HG02678 (cell line): ENCODE measurements around the gene NID2.

Experiments
- ATAC-seq: cut with Tn5 transposase; IDR thresholded peaks from one replicate; pipeline ENCODE4 v1.9.1; 2021; ENCODE audit warnings: mild to moderate bottlenecking, moderate library complexity; ENCODE audit not compliant: unreplicated experiment

The NID2 gene

DNA sequence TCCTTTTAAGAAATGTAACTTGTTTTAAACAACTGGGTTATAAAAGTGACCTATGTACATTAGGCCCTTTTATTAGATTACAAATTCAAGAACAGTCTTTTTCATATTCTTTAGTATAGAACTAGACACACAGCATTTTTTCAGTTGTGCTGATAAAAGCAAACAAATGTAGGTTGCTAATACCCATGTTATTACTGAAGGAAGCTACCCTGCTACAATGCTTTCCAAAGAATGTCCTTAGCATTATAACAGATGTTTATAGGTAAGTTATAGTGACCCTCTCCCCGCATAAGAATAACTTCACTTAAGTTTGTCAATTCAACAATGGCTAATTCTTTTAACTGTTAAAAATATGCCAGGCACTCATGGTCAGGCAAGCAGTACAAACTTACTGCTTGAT lies 61.6 kb downstream of the NID2 start:
- ATAC-seq: no peak

DNA sequence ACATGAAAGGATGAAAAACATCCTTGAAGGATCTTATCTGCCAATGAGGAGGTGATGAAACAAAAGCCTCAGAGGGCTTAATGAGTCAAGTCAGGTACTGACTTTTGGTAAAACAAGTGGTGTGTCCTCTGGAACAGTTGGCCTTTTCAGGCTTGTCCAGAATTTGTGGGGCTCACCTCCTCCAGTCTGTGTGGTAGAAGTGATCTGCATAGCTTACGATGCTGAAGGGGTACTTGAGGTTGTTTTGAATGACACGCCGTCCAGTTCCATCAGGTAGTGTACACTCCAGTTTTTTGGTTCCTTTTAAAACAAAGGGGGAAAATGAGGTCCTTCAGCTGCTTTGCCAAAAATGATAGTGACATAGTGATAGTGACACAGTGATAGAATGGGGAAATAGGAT lies 62.5 kb downstream of the NID2 start:
- ATAC-seq: no peak

DNA sequence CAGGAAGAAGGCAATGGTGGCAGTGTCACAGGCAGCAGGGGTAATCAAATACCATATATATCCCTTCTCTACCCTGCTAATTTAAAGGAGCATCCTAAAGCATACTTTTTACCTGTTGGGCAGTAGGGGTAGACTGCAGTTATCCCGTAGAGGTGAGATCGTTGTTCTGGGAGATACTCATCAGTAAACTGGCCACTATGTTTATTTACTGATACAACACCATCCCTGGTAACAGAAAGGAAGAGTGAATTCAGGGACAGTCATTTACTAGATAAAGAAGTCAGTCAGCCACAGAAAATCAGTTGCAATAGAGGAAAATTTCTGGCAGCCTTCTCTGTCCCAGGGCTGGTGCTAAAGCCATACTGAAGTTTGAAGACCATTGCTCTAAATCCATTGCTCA lies 63.2 kb downstream of the NID2 start:
- ATAC-seq: no peak

DNA sequence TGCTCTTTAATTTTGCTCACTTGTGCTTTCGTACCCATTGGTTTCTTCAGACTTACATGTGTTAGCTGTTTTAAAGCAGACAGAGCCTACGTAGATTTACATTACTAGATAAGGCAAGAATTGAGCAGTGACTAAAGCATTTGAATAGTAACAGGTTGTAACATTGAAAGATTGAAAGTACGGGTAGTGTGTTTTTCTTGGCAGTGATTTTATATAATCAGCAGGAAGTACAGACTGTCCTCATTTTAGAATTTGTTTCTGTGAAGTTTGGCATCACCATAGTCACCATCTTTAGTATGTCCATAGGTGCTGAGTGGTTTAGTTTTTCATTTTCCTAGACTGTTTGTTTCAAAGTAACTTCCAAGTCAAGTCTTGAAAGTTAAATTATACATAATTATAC lies 65.5 kb downstream of the NID2 start:
- ATAC-seq: no peak

DNA sequence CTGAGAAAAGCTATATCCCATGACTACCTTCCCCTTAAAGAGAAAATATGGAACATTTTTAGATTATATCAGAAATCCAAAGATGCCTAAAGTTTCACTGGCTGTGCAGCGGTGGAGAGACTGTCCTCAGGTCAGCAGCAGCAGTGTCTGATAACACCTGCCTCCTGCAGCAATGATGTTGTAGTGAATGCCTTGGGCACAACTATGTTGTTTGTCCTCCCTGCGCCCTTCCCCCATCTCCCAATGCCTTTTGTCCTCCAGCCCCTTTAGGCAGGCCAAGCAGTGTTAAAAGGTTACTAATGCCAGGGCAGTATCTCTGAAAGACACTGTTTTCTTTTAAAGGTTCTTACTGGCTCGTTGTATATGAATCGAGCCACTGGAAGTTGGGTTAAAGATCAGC lies 66.3 kb downstream of the NID2 start:
- ATAC-seq: no peak

DNA sequence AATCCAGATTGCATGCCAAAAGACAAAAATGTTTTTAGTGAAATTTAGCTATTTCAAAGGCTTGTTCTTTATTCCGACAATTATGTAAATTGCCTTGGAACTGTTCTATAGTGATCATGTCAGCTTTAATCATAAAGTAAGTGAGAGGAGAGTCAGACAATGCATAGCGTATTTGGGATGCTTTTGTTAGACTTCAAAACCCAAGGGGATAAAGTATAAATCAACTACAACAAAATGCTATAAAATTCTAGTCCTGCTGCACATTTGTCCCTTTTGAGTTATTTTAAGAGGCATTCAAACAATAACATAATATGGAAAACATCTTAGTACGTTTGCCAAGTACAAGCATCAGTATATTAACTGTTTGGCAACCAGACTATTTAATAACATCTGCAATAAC lies 68.2 kb downstream of the NID2 start:
- no peak for ATAC-seq

DNA sequence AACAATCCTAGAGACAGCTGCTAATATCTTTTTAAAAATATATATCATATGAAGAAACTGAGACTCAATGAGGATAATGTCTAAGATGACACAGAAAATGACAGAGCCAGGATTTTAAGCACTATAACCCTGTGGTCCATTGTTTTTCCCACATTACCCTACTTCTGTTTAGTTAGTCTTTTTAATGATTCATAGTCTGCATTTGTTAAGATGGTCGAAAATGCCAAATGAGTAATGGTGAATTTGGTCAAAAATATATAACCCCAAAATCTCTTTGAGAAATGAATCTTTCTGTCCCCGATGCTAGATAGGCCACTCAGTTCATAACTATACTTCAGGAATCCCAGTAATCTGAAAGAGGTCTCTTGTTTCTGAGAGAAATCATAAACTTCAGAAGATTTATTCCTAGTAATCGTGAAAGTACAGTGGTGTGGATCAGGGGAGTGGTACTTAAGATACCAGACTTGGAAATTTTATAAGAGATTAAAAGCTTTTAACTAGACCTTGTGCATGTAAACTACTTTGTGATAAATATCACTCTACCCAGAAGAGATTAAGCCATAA lies 68.8 kb downstream of the NID2 start:
- ATAC-seq: no peak

DNA sequence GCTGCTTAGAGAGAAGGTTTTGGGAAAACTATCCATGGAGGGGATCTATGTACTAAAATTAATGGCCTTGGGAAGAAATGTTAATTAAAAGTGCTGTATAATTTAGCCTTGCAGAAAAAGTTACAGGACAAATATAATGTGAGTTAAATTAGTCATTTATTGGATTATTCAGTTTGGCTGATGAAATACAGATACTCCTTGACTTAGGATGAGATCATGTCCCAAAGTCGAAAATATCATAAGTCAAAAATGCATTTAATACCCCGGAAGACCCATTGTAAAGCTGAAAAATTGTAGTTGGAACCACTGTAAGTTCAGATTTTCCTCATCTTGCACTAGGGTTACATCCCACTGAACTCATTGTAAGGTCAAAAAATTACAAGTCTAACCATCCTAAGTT lies 69.8 kb downstream of the NID2 start:
- ATAC-seq: no peak

DNA sequence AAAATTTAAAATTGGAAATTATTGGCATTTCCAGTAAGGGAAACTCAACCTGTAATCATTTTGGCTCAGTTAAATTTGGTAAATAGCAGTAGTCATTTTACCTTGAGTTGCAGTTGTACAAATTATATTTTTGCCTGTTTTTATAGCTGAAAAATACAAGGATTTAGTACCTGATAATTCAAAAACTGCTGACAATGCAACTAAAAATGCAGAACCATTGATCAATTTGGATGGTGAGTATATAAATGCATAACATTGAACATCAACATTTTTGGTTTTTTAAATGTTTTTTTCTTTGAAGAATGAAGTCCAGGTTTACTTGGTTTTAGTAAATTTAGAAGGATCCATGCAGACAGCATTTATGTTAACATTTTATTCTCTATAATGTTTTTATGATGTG lies 70.5 kb downstream of the NID2 start:
- no peak for ATAC-seq

DNA sequence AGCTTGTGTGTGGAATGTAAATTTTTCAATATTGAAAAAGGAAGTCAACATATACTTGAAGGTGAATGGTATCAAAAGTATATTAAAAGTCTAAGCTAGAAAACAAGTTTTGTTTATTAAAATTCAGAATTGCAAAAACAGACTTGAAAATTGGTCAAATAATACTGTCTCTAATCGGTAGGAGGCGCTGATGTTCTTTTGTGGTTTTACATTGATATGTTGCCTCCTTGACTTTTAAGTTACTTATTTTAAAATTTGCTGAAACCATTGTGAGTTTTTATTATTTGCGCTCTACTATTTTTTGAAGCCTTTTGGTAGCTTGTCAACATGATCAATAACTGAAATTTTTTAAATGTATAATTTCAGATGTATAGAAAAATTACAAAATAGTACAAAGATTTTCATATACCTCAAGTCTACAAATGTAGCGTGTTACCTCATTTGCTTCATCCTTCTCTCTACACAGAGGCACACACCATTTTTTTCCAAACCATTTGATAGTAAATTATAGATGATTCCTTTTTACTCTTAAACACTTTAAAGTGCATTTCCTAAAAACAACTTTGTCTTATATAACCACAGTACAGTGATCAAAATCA lies 72.6 kb downstream of the NID2 start:
- no peak for ATAC-seq

DNA sequence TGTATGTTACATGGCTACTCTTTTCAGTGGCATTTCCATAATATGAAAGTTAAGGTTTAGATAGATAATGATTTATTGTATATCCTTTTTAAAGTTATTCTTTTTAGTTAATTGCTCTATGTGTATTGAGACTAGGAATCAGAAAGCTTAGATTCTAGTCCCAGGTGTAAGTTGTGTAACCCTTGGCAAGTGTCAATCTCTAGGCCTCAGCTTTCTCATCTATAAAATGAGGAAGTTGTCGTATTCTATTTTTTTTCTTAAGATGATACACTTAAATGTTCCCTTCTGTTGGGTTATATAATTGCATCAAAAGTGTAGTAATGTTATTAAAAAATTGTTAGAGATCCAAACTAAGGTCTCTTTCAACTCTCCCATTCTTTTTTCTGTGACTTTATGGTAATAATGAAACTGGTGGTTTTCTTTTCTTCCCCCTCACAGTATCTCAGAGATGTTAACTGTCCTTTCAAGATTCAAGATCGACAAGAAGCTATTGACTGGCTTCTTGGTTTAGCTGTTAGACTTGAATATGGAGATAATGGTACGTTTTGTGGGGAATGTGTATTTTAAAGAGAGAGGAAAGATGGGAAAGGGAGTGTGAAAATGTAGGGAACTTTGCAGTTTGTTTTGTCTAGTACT lies 75.5 kb downstream of the NID2 start:
- no peak for ATAC-seq

DNA sequence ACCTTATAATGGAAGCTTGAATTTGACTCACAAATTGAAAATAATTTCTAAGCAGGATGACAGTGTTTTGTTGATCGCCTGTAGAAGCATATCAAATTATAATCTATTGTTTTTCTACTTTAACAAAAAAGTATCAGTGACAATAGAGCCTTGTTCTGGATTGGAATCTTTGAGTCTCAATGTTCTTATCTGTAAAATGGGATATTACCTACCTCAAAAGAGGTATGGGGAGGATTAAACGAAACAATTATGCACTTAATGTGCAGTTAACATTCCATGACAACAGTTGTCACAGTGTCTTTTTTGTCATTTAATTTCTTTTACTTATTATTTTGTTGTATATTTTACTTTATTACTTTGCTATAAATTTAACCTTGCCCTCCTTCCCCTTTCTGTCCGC lies 78.4 kb downstream of the NID2 start:
- no peak for ATAC-seq

DNA sequence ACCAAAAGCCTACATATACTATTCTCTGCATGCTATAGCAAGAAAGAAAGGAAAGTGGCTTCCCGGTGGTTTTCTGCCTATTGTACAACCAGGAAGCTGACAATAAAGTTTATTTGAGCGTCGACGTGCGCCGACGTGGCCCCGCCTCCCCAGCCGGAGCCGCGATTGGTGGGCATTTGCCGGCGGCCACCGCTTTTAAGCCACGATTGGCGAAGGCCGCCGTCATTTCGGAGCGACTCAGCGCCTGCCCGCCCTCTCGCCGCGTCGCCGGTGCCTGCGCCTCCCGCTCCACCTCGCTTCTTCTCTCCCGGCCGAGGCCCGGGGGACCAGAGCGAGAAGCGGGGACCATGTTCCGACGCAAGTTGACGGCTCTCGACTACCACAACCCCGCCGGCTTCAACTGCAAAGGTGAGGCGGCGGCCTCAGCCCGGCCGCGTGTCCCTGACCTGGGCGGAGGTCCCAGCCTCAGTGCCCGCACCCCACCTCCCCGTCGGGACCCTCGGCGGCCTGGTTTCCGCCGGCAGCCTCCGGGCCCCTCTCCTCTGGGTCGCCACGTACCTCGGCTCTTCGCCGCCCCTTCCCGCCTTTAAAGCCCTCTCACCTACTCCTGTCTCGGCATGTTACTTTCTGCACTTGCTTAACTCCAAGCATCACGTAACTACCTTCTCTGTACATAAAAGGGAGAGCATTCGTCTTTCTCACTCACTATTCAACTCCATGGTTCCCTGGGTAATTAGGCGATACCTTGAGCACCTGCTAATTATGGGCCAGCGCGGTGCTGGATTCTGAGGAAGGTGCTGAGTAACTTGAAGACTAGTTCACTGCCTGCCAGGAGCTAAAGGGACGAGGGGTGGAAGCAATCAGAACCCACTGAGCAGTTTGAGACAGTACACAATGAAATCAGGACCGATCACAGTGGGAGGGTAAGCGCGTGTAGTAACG lies 79.3 kb downstream of the NID2 start, which contains the start of gene RTRAF:
Gene RTRAF, plus strand, starts transcription at position 254 of the 942 bp plus-strand sequence. Its CDS starts 94 bp downstream, at position 348.
- ATAC-seq: peak; percentile 96

DNA sequence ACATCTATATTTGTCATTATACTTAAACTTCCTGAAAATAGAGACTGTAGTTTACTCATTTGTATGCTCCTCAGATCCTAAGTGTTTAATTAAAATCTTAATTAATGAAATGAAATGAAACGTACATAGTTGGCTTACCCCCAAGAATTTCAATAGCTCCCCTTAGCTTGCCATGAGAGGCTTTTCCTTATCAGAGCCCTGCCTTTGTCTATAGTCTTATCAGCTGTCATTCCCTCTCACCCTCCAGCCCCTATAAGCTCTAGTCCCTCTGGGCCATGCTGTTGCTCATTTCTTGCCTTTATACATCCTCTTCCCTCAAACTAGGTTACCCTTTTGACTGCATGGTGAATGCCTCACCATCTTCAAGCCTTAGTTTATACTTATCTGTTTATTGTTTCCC lies 80.6 kb downstream of the NID2 start:
- no peak for ATAC-seq

DNA sequence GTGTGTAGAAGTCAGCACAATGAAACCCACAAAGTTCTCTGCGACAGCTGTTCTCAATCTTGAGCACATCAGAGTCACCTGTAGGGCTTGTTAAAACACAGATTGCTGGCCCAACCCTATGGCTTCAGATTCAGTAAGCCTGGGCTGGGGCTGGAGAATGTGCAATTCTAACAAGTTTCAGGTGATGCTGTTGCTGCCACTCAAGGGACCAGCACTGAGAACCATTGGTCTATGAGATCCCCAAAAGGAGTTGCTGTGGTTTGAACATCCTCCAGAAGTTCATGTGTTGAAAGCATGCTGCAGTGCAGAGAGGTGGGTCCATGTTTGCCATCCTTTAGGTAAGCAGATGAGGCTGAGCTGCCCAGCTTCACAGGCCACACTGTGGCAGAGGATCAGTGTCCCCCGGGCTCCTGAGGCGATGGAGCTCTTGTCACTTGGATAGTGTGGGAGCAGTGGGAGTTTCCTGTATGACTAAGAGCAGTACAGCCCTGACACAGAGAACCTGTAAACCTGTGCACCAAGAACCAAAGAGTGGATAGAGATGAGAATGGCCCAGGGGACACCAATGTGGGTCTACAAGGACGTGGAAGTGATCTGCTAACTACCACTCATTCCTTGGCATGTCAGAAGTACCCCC lies 87.5 kb downstream of the NID2 start:
- peak; percentile 54 for ATAC-seq

DNA sequence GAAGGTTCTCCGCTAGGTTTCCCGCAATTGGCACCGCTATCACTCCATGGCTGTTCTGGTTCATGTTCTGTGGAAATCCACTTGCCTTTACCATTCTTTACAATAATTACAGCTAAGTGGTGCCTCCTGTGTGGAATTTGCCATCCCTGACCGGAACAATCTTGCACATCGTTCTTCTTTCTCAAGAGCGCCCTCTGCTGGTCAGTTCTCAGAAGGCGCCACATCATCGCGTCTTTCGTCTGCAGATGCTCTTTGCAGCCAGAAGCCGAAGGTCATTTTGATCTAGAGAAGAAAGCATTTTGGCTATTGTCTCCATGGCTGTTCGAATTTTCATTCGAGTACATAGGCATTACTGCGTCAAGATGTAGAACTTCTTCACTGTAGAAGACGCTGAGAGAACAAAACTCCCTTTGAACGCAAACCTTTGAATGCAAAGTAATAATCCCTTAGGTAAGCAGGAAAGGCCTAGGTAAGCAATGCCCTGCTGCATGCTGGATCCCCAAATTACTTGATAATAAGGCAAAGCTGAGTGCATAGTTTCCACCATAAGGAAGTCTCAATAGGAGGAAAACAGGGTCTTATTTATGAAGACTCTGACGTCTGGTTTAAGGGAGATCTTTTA lies 89.7 kb downstream of the NID2 start:
- peak; percentile 63 for ATAC-seq

DNA sequence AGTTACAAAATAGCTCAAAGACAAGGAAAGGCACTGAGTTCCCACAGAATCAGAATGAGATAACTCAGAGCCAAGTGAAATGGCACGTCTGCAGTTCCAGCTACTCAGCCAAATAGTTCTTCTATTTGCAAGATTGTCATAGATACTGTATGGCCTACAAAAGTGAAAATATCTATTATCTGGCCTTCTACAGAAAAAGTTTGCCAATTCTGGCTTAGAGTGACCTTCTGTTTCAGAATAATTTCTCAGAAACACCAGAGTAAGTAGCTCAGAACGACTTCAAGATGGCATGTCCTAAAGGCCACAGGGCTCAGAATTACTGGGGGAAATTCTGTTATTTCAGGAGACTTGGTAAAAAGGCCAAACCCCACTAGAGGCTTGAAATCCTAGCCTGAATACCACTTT lies 90.2 kb downstream of the NID2 start:
- ATAC-seq: no peak

DNA sequence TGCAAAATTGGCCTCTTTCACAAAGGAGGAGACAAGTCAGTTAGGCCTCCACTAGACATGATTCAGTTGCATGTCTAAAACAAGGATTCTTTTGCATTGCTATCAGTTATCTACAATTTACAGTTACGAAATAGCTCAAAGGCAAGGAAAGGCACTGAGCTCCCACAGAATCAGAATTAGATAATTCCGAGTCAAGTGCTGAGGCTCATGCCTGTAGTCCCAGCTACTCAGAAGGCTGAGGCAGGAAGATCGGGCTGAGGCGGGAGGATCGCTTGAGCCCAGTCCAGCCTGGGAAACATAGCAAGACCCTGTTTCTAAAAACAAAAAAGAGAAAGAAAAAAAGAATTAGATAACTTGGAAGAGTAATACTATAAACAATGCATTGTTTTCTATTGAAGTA lies 91.8 kb downstream of the NID2 start:
- ATAC-seq: no peak

DNA sequence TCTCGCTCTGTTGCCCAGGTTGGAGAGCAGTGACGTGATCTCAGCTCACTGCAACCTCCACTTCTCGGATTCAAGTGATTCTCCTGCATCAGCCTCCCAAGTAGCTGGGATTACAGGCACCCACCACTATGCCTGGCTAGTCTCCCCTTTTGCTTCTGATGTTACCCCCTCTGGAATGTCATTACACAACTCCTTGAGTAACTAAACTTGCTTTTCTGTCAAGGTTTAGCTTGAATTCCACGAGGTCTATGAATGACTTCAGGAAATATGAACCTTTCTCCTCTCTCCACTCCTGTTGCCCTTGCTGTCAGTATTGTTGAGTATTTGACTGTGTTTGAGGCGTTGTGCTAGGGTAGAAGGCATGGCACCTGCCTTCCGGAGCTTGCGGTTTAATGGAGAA lies 96.3 kb downstream of the NID2 start:
- ATAC-seq: no peak

DNA sequence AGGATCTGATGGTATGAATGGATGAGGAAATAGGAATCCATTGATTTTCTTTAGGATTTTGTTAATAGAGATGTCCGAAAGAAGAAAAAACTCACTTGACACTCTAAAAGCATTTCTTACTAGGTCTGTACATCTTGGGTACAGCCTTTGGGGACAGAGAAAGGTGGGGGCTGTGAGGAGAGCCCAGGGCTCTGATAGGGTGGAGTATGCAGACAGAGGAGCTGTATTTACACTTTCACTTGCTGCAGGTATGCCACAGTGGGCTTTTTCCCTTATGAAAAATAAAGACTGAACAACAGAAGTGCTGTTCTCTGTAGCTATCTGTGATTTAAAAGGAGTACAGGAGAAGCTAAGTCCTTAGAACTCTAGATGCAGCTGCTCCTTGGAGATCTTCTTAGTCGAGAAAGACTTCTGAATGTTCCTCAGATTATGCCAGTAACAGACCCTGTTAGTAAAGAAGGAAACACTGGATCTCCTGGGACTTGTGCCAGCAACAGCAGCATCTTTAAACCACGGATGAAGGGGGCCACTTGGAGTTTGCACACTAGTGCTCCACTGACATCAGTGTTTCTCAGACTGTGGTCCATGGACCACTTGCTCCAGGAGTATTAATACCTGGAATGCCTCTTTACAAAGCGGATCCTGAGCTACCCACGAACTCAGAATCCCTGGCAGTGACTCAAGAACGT lies 98.9 kb downstream of the NID2 start:
- ATAC-seq: no peak
